ENCODE measurements around the gene SPIRE2. TPM values are rescaled to one million over a fixed set of nuclear protein-coding genes. Genes with fewer than 3 reads are reported as not detected.

Gene SPIRE2
- total and polyA plus RNA-seq, 9 of the 15 experiments (the other 6 are each of a cell fraction or from before 2014, with no cell fraction given), result 0.70 to 7.5 (median 4.6) TPM

GRCh38 chr16:89917773-89918452, 89.6 kb downstream of the SPIRE2 start (continued):
- TF ChIP-seq PCBP1 (IDR thresholded peaks at IDR 0.05; ENCODE audit: low read depth, low read length, poor library complexity, severe bottlenecking) (peak; percentile 41), HDAC2 (IDR thresholded peaks at IDR 0.05) (no peak), CHCHD3 (CRISPR knock-in tag; IDR thresholded peaks at IDR 0.05) (no peak), PHF20 (IDR thresholded peaks at IDR 0.05; ENCODE audit: partially characterized antibody) (peak; percentile 74), SAFB (IDR thresholded peaks at IDR 0.05; ENCODE audit: borderline replicate concordance, low read depth, low read length) (no peak), SETDB1 (IDR thresholded peaks at IDR 0.05; ENCODE audit: low read length) (no peak), PHF8 (IDR thresholded peaks at IDR 0.05; ENCODE audit: borderline replicate concordance, low read length) (peak; percentile 56; the same call in 1 of the 2 replicates), ETV1 (tag; conservative IDR thresholded peaks at IDR 0.05; ENCODE audit: low read depth) (peak; percentile 52; the same call in 1 of the 2 replicates), ZKSCAN1 (IDR thresholded peaks at IDR 0.05; ENCODE audit: low read depth, low read length) (0 out of 2 replicates have a peak, but pooled peaks have one; percentile 24), ETV5 (CRISPR knock-in tag; IDR thresholded peaks at IDR 0.05; ENCODE audit: low read depth) (peak; percentile 58; the same call in 1 of the 2 replicates), BHLHE40 (IDR thresholded peaks at IDR 0.05; ENCODE audit: low read length) (peak; percentile 79), MAX (CRISPR knock-in tag; IDR thresholded peaks at IDR 0.05) (peak; percentile 96), ARID1B (IDR thresholded peaks at IDR 0.05) (peak; percentile 15; the same call in 1 of the 2 replicates), KLF13 (tag; IDR thresholded peaks at IDR 0.05; ENCODE audit: borderline replicate concordance, low read depth) (peak; percentile 21; the same call in 1 of the 2 replicates), POLR2H (tag; IDR thresholded peaks at IDR 0.05; ENCODE audit: low read depth) (no peak), POLR2G (IDR thresholded peaks at IDR 0.05; ENCODE audit: low read depth, low read length) (peak; percentile 79), PYGO2 (tag; IDR thresholded peaks at IDR 0.05) (no peak), LEF1 (IDR thresholded peaks at IDR 0.05) (peak; percentile 94), MXI1 (IDR thresholded peaks at IDR 0.05; ENCODE audit: low read depth, low read length) (peak; percentile 43; the same call in 1 of the 2 replicates), KDM5B (IDR thresholded peaks at IDR 0.05; ENCODE audit: insufficient replicate concordance, low read depth, low read length) (peak; percentile 59), TEAD1 (CRISPR knock-in tag; IDR thresholded peaks at IDR 0.05) (0 out of 4 replicates have a peak, but pooled peaks of 1 of the 2 experiments have one; percentile 29), USF2 (CRISPR knock-in tag; IDR thresholded peaks at IDR 0.05) (peak; percentile 60), EP400 (IDR thresholded peaks at IDR 0.05) (peak; percentile 71; the same call in 1 of the 2 replicates), JUND (IDR thresholded peaks at IDR 0.05; ENCODE audit: borderline replicate concordance, low read depth, low read length) (no peak), JUND (tag; IDR thresholded peaks at IDR 0.05; ENCODE audit: borderline replicate concordance, low read depth, low read length) (peak; percentile 11; the same call in 1 of the 3 replicates)
- TF ChIP-seq, protein P1, sequence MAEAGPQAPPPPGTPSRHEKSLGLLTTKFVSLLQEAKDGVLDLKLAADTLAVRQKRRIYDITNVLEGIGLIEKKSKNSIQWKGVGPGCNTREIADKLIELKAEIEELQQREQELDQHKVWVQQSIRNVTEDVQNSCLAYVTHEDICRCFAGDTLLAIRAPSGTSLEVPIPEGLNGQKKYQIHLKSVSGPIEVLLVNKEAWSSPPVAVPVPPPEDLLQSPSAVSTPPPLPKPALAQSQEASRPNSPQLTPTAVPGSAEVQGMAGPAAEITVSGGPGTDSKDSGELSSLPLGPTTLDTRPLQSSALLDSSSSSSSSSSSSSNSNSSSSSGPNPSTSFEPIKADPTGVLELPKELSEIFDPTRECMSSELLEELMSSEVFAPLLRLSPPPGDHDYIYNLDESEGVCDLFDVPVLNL (CRISPR knock-in tag; IDR thresholded peaks at IDR 0.05; ENCODE audit: low read depth), result 0 out of 2 replicates have a peak, but pooled peaks have one; percentile 44

Measured in K562 (cell line).